HFF-Myc (cell line): Measurements from ENCODE around the gene SAPCD1.

Experiments
- DNase-seq: peaks from one replicate; pipeline ENCODE4 v3.0.0-alpha.2; 2011; ENCODE audit warnings: low read depth; ENCODE audit errors: extremely low read depth
- H3K4me3 ChIP-seq: replicated peaks from 2 replicates; pipeline ENCODE4 v1.5.1; 2011; ENCODE audit warnings: low read depth, mild to moderate bottlenecking, control low read depth, low read length
- TF ChIP-seq, protein P1 (sequence below): IDR thresholded peaks from 2 replicates; pipeline ENCODE4 v1.5.1; 2012; ENCODE audit warnings: mild to moderate bottlenecking, low read depth, low read length, control low read depth; ENCODE audit errors: missing control alignments

SAPCD1 gene

GRCh38 chr6:31752739-31753319 is 9.6 kb upstream of the SAPCD1 start:
- H3K4me3 ChIP-seq: no peak overlapping the region
- TF ChIP-seq, protein P1, sequence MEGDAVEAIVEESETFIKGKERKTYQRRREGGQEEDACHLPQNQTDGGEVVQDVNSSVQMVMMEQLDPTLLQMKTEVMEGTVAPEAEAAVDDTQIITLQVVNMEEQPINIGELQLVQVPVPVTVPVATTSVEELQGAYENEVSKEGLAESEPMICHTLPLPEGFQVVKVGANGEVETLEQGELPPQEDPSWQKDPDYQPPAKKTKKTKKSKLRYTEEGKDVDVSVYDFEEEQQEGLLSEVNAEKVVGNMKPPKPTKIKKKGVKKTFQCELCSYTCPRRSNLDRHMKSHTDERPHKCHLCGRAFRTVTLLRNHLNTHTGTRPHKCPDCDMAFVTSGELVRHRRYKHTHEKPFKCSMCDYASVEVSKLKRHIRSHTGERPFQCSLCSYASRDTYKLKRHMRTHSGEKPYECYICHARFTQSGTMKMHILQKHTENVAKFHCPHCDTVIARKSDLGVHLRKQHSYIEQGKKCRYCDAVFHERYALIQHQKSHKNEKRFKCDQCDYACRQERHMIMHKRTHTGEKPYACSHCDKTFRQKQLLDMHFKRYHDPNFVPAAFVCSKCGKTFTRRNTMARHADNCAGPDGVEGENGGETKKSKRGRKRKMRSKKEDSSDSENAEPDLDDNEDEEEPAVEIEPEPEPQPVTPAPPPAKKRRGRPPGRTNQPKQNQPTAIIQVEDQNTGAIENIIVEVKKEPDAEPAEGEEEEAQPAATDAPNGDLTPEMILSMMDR: no peak
- DNase-seq: no peak

- H3K4me3 ChIP-seq: no peak overlapping the region
- TF ChIP-seq, protein P1: no peak
Measured at GRCh38 chr6:31758281-31758680, 4.2 kb upstream of the SAPCD1 start.

DNA sequence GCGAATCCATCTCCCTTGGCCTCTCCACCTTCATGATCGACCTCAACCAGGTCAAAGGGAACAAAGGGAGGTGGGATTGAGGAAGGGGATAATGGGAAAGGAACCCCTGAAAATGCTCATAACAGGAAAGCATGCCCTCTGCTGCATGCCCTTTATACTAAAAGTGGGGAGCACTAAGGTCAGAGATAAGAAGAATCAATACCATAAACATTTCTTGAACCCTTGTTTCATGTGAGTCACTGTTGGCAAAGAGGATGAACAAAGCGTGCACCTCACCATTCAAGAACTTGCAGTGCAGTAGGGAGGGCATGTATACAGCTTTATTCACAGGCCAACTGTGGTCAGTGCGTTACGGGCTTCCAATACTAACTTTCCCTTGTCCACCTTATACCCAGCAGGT is 1.7 kb upstream of the SAPCD1 start:
- no peak overlapping the region for H3K4me3 ChIP-seq
- TF ChIP-seq, protein P1: no peak
- no peak for DNase-seq

More at GRCh38 chr6:31758281-31758680, 4.2 kb upstream of the SAPCD1 start:
- DNase-seq: no peak

GRCh38 chr6:31761343-31761742 is 1.1 kb upstream of the SAPCD1 start:
- no peak for DNase-seq
- TF ChIP-seq, protein P1: no peak

DNA sequence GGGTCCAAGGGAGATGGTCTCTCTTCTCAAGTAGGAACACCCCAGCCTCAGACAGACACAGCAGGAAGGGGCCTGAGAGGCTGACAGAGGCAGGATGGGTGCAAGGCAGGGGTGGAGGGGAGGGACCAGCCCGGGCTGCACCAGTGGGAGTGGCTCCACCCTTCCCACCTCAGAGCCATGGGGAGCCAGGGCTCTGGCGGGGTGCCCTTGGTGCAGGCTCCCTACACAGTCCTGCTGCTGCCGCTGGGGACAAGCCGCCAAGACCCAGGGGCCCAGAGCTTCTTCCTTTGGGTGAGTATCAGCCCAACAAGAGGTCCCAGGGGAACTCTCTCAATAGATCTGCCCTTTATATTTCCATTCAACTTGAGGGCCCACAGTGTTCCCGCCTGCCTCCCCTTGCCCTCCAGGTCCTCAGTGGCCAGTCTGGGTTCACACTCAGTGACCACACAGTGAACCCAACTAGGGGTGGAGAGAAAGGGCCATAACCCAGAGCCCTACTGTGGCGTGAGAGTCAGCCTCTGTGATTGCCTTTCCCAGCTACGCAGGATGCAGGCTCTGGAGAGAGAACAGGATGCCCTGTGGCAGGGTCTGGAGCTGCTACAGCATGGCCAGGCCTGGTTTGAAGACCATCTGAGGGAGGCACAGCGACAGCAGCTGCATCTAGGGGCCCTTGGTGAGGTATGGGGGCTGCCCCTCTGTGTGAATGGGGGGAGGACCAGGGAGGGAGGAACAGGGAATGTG is 592 bp downstream of the SAPCD1 start:
- H3K4me3 ChIP-seq: no peak overlapping the region
- DNase-seq: no peak
- TF ChIP-seq, protein P1: no peak

More at GRCh38 chr6:31761343-31761742, 1.1 kb upstream of the SAPCD1 start:
- no peak overlapping the region for H3K4me3 ChIP-seq

DNA sequence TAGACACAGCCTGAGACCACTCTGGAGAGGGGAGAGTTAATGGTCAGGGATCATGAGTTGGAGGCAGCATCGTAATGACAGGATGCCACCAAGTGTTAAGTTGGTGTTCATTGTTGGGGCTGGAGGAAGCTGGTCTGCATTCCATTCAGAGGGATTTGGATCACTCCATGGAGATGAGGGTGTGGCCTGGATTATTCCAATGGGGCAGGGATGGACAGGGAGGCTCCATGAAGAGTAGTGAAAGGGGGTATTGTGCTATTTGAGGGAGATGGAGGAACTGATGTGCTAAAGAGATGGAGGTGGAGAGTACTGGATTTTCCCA is 1.1 kb downstream of the SAPCD1 start:
- TF ChIP-seq, protein P1: no peak
- peak; percentile 39 for DNase-seq
- H3K4me3 ChIP-seq: no peak overlapping the region
